Measurements from ENCODE around the gene CSNK1G2. TPM values are rescaled to one million over a fixed set of nuclear protein-coding genes. Genes with fewer than 3 reads are reported as not detected.

CSNK1G2 gene
- polyA plus RNA-seq, 1 donor from 2014 or later = 110 TPM

- Histone ChIP-seq H3K79me2 (replicated peaks; ENCODE audit: insufficient read depth, low read length) (peaks cover 23% of the 10 kb centered on the region), H3K9me3 (ENCODE audit: low read length) (no peaks in the 10 kb centered on the region), H3K4me2 (ENCODE audit: low read length) (no peak overlapping the region), H3K9me2 (ENCODE audit: insufficient read depth, low read length) (no peaks in the 10 kb centered on the region), H3K36me3 (ENCODE audit: insufficient read depth, low read length) (no peaks in the 10 kb centered on the region), H4K20me1 (ENCODE audit: insufficient read depth) (no peaks in the 10 kb centered on the region), H2AFZ (ENCODE audit: low read depth, low read length) (no peak overlapping the region), H3K27me3 (ENCODE audit: insufficient read depth, low read depth, low read length) (no peaks in the 10 kb centered on the region), H3F3A (ENCODE audit: insufficient read depth, low read length, poor library complexity, severe bottlenecking) (no peaks in the 10 kb centered on the region), H3K9ac (ENCODE audit: low read length) (no peak overlapping the region), H3K4me3 (ENCODE audit: low read length) (no peak overlapping the region), H3K27ac (ENCODE audit: low read length) (no peak overlapping the region)
- TF ChIP-seq CTCF (IDR thresholded peaks at IDR 0.05; ENCODE audit: poor library complexity, severe bottlenecking) (no peak), TAF1 (IDR thresholded peaks at IDR 0.05; ENCODE audit: low read depth) (no peak), MXI1 (conservative IDR thresholded peaks at IDR 0.05; ENCODE audit: poor library complexity, severe bottlenecking) (no peak), RAD21 (conservative IDR thresholded peaks at IDR 0.05) (no peak), EP300 (conservative IDR thresholded peaks at IDR 0.05; ENCODE audit: poor library complexity, severe bottlenecking) (no peak), REST (IDR thresholded peaks at IDR 0.05; ENCODE audit: borderline replicate concordance) (no peak)
These were observed 15.1 kb downstream of the CSNK1G2 start for GRCh38 chr19:1956122-1956494.

GRCh38 chr19:1956868-1957492 is 16.0 kb downstream of the CSNK1G2 start:
- H3K27ac ChIP-seq (ENCODE audit: low read length) = no peak overlapping the region
- H3K4me3 ChIP-seq (ENCODE audit: low read length) = no peak overlapping the region
- H4K20me1 ChIP-seq (ENCODE audit: insufficient read depth) = no peaks in the 10 kb centered on the region
- H3K36me3 ChIP-seq (ENCODE audit: insufficient read depth, low read length) = no peaks in the 10 kb centered on the region
- H3K9me2 ChIP-seq (ENCODE audit: insufficient read depth, low read length) = no peaks in the 10 kb centered on the region
- H3K27me3 ChIP-seq (ENCODE audit: insufficient read depth, low read depth, low read length) = no peaks in the 10 kb centered on the region
- H3K79me2 ChIP-seq (replicated peaks; ENCODE audit: insufficient read depth, low read length) = peaks cover 20% of the 10 kb centered on the region
- H2AFZ ChIP-seq (ENCODE audit: low read depth, low read length) = no peak overlapping the region
- no peak for TF ChIP-seq REST (IDR thresholded peaks at IDR 0.05; ENCODE audit: borderline replicate concordance)
- TF ChIP-seq MXI1 (conservative IDR thresholded peaks at IDR 0.05; ENCODE audit: poor library complexity, severe bottlenecking) = no peak
- TF ChIP-seq POLR2AphosphoS5 (IDR thresholded peaks at IDR 0.05) = no peak
- TF ChIP-seq EP300 (conservative IDR thresholded peaks at IDR 0.05; ENCODE audit: poor library complexity, severe bottlenecking) = no peak
- no peak for TF ChIP-seq TAF1 (IDR thresholded peaks at IDR 0.05; ENCODE audit: low read depth)
- no peak for TF ChIP-seq CTCF (IDR thresholded peaks at IDR 0.05; ENCODE audit: poor library complexity, severe bottlenecking)
- TF ChIP-seq RAD21 (conservative IDR thresholded peaks at IDR 0.05) = no peak
- no peak overlapping the region for H3K9ac ChIP-seq (ENCODE audit: low read length)
- no peaks in the 10 kb centered on the region for H3K9me3 ChIP-seq (ENCODE audit: low read length)
- H3K4me2 ChIP-seq (ENCODE audit: low read length) = no peak overlapping the region
- H3F3A ChIP-seq (ENCODE audit: insufficient read depth, low read length, poor library complexity, severe bottlenecking) = no peaks in the 10 kb centered on the region

Measured in neural cell (in vitro differentiated cells).